NCI-H526 (cell line): Measurements from ENCODE around the gene ZNF396.

Source experiments
- DNase-seq, 2 experiments: peaks; one replicate each; lab custom pipeline; 2025; lab: John Stamatoyannopoulos, UW

The ZNF396 gene

GRCh38 chr18:35376742-35377695 lies at the start of gene ZNF396:
Gene ZNF396 (minus strand): TSS chr18:35377337. CDS start chr18:35374292, 3,045 bp downstream.
- peak in 1 of 2 experiments; percentile 74 for DNase-seq

GRCh38 chr18:35426786-35427185 lies 49.6 kb upstream of the ZNF396 start:
- no peak for DNase-seq

GRCh38 chr18:35424356-35424755 lies 47.2 kb upstream of the ZNF396 start:
- no peak for DNase-seq

- no peak for DNase-seq
These were observed 45.1 kb upstream of the ZNF396 start for GRCh38 chr18:35422237-35422636.

GRCh38 chr18:35418610-35419009 lies 41.5 kb upstream of the ZNF396 start:
- no peak for DNase-seq

GRCh38 chr18:35417223-35417622 lies 40.1 kb upstream of the ZNF396 start:
- DNase-seq, result no peak

GRCh38 chr18:35415511-35416073 lies 38.5 kb upstream of the ZNF396 start:
- no peak for DNase-seq

- DNase-seq, result no peak
These were observed 36.0 kb upstream of the ZNF396 start for GRCh38 chr18:35413163-35413511.

GRCh38 chr18:35411625-35412351 lies 34.7 kb upstream of the ZNF396 start:
- DNase-seq, result no peak

GRCh38 chr18:35410561-35410960 lies 33.4 kb upstream of the ZNF396 start:
- peak in 1 of 2 experiments; percentile 26 for DNase-seq

- no peak for DNase-seq
These were observed 32.8 kb upstream of the ZNF396 start for GRCh38 chr18:35409911-35410310.

- no peak for DNase-seq
These were observed 31.7 kb upstream of the ZNF396 start for GRCh38 chr18:35408843-35409261.

GRCh38 chr18:35407871-35408481 lies 30.8 kb upstream of the ZNF396 start:
- peak; percentile 20 to 73 for DNase-seq

- DNase-seq, result no peak
These were observed 29.5 kb upstream of the ZNF396 start for GRCh38 chr18:35406666-35407065.

- DNase-seq, result no peak
These were observed 20.8 kb upstream of the ZNF396 start for GRCh38 chr18:35397976-35398375.

- DNase-seq, result no peak
These were observed 16.6 kb upstream of the ZNF396 start for GRCh38 chr18:35393716-35394115.

- DNase-seq, result no peak
These were observed 15.2 kb upstream of the ZNF396 start for GRCh38 chr18:35392375-35392774.

GRCh38 chr18:35390951-35391700 lies 14.0 kb upstream of the ZNF396 start:
- DNase-seq, result no peak

- DNase-seq, result no peak
These were observed 12.0 kb upstream of the ZNF396 start for GRCh38 chr18:35389095-35389618.

GRCh38 chr18:35387152-35387571 lies 10.0 kb upstream of the ZNF396 start:
- no peak for DNase-seq

- peak; percentile 51 to 74 for DNase-seq
These were observed 9.5 kb upstream of the ZNF396 start for GRCh38 chr18:35386600-35387100.
